DOHH2 (cell line): Measurements from ENCODE around the gene AFAP1.

Experiments used
- H3F3A ChIP-seq: fragments of 200-600 bp; sonication (generic), shearing (Covaris generic); 2 replicates; pipeline ENCODE4 v1.6.0; 2016; ENCODE audit warnings: antibody characterized with exemption, mild to moderate bottlenecking; ENCODE audit not compliant: control insufficient read depth, insufficient read depth
- H3K27ac ChIP-seq: fragments of 200-600 bp; sonication (generic); 2 replicates; pipeline ENCODE4 v1.5.1; 2014; ENCODE audit warnings: low read depth, mild to moderate bottlenecking, low read length, moderate library complexity
- H3K27me3 ChIP-seq: fragments of 200-600 bp; sonication (generic); 2 replicates; pipeline ENCODE4 v1.6.1; 2014; ENCODE audit warnings: mild to moderate bottlenecking, low read length, mixed read lengths; ENCODE audit not compliant: control insufficient read depth
- H3K36me3 ChIP-seq: fragments of 200-600 bp; sonication (generic); 2 replicates; pipeline ENCODE4 v1.6.1; 2014; ENCODE audit warnings: mild to moderate bottlenecking, low read length, moderate library complexity, mixed read lengths; ENCODE audit not compliant: control insufficient read depth
- H3K4me1 ChIP-seq: fragments of 200-600 bp; sonication (generic); 2 replicates; pipeline ENCODE4 v1.6.1; 2014; ENCODE audit warnings: mild to moderate bottlenecking, low read length, mixed read lengths; ENCODE audit not compliant: control insufficient read depth
- H3K4me2 ChIP-seq: fragments of 200-600 bp; sonication (generic); 2 replicates; pipeline ENCODE4 v1.6.0; 2014; ENCODE audit warnings: mild to moderate bottlenecking, low read length, moderate library complexity
- H3K4me3 ChIP-seq: fragments of 200-600 bp; sonication (generic); 2 replicates; pipeline ENCODE4 v1.5.1; 2014; ENCODE audit warnings: mild to moderate bottlenecking, low read length, mixed read lengths
- H3K79me2 ChIP-seq: fragments of 200-600 bp; sonication (generic); 2 replicates; pipeline ENCODE4 v1.6.1; 2014; ENCODE audit warnings: mild to moderate bottlenecking, low read length, mixed read lengths; ENCODE audit not compliant: control insufficient read depth
- H3K9me2 ChIP-seq: fragments of 200-600 bp; sonication (generic); replicated peaks from 2 replicates; pipeline ENCODE4 v1.6.1; 2014; ENCODE audit warnings: mild to moderate bottlenecking, low read length, mixed read lengths; ENCODE audit not compliant: control insufficient read depth
- H3K9me3 ChIP-seq: fragments of 200-600 bp; sonication (generic); 2 replicates; pipeline ENCODE4 v1.6.1; 2014; ENCODE audit warnings: antibody characterized with exemption, low read length, mixed read lengths; ENCODE audit not compliant: control insufficient read depth, insufficient read depth
- H4K20me1 ChIP-seq: fragments of 200-600 bp; sonication (generic); 2 replicates; pipeline ENCODE4 v1.6.0; 2014; ENCODE audit warnings: low read depth, mild to moderate bottlenecking, antibody characterized with exemption, low read length, moderate library complexity; ENCODE audit not compliant: control insufficient read depth, insufficient read depth
- EZH2phosphoT487 ChIP-seq: fragments of 200-600 bp; sonication (generic); IDR thresholded peaks from 2 replicates; pipeline ENCODE4 v1.6.1; 2017; ENCODE audit warnings: borderline replicate concordance, mild to moderate bottlenecking, antibody characterized with exemption, low read length, moderate library complexity, mixed read lengths
- TF ChIP-seq, protein P1 (sequence below): fragments of 200-600 bp; sonication (generic); IDR thresholded peaks from one replicate; pipeline ENCODE4 v1.5.1; 2014; ENCODE audit warnings: antibody characterized with exemption, mild to moderate bottlenecking, low read depth, low read length; ENCODE audit not compliant: poor library complexity, severe bottlenecking

Gene AFAP1

DNA sequence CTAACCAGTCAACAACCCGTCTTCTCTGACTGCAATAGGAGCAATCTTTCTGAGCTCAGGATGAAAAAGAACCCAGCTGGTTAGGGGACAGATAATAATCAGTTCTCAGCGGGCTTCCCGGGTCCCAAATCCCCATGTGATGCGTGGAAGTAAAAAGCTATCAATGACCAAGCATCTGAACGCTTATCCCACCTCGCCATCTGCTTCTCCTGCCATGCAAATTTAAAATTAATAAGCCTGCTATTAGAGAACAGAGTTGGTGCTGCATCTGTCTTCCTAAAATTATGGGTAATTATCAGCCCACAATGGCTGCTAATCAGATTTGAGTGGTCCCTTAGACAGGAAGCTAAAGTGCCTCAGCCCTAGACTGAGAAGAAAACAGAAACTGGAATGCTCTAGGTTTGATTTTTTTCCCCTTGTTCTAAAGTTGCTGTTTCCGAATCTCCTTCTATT is 37.5 kb downstream of the AFAP1 start:
- Histone ChIP-seq H3K36me3 (no peaks in the 10 kb centered on the region), H3K4me2 (no peak overlapping the region), H3K79me2 (no peaks in the 10 kb centered on the region), H3K27me3 (peaks cover 15% of the 10 kb centered on the region; the same call in 1 of the 2 replicates), H3K9me3 (no peaks in the 10 kb centered on the region), H3K4me1 (no peaks in the 10 kb centered on the region), H3K9me2 (no peaks in the 10 kb centered on the region), H4K20me1 (no peaks in the 10 kb centered on the region), H3K4me3 (no peak overlapping the region), H3K27ac (no peak overlapping the region), H3F3A (no peaks in the 10 kb centered on the region)
- TF ChIP-seq EZH2phosphoT487: no peak
- TF ChIP-seq, protein P1, sequence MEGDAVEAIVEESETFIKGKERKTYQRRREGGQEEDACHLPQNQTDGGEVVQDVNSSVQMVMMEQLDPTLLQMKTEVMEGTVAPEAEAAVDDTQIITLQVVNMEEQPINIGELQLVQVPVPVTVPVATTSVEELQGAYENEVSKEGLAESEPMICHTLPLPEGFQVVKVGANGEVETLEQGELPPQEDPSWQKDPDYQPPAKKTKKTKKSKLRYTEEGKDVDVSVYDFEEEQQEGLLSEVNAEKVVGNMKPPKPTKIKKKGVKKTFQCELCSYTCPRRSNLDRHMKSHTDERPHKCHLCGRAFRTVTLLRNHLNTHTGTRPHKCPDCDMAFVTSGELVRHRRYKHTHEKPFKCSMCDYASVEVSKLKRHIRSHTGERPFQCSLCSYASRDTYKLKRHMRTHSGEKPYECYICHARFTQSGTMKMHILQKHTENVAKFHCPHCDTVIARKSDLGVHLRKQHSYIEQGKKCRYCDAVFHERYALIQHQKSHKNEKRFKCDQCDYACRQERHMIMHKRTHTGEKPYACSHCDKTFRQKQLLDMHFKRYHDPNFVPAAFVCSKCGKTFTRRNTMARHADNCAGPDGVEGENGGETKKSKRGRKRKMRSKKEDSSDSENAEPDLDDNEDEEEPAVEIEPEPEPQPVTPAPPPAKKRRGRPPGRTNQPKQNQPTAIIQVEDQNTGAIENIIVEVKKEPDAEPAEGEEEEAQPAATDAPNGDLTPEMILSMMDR: no peak

- Histone ChIP-seq H3F3A (no peaks in the 10 kb centered on the region), H3K9me2 (no peaks in the 10 kb centered on the region), H3K4me2 (no peak overlapping the region), H3K4me1 (no peaks in the 10 kb centered on the region), H3K36me3 (no peaks in the 10 kb centered on the region), H3K9me3 (no peaks in the 10 kb centered on the region), H3K4me3 (no peak overlapping the region), H4K20me1 (no peaks in the 10 kb centered on the region), H3K27me3 (peaks cover 16% of the 10 kb centered on the region; the same call in 1 of the 2 replicates), H3K79me2 (no peaks in the 10 kb centered on the region), H3K27ac (no peak overlapping the region)
- no peak for TF ChIP-seq EZH2phosphoT487
- TF ChIP-seq, protein P1: no peak
These were observed 38.3 kb downstream of the AFAP1 start for GRCh38 chr4:7901311-7901885.

GRCh38 chr4:7900334-7900909 is 39.2 kb downstream of the AFAP1 start:
- H4K20me1 ChIP-seq: no peaks in the 10 kb centered on the region
- no peaks in the 10 kb centered on the region for H3K9me3 ChIP-seq
- no peaks in the 10 kb centered on the region for H3K4me1 ChIP-seq
- H3K36me3 ChIP-seq: no peaks in the 10 kb centered on the region
- H3K79me2 ChIP-seq: no peaks in the 10 kb centered on the region
- H3F3A ChIP-seq: no peaks in the 10 kb centered on the region
- no peak for TF ChIP-seq EZH2phosphoT487
- TF ChIP-seq, protein P1: no peak
- H3K4me3 ChIP-seq: no peak overlapping the region
- no peak overlapping the region for H3K27ac ChIP-seq
- H3K27me3 ChIP-seq: peaks cover 13% of the 10 kb centered on the region; the same call in 1 of the 2 replicates
- H3K9me2 ChIP-seq: no peaks in the 10 kb centered on the region
- no peak overlapping the region for H3K4me2 ChIP-seq
